PFSK-1 (cell line): ENCODE results near the gene ASMTL. TPM values are rescaled to one million over a fixed set of nuclear protein-coding genes. Genes with fewer than 3 reads are reported as not detected.

Source experiments
- FOXP2 ChIP-seq: optimal IDR thresholded peaks from 2 replicates; pipeline ENCODE3; 2011; ENCODE audit warnings: borderline replicate concordance, control low read depth, inconsistent platforms; ENCODE audit not compliant: insufficient read depth; ENCODE audit errors: extremely low read length, extremely low read depth
- POLR2AphosphoS5 ChIP-seq: IDR thresholded peaks from 2 replicates; pipeline ENCODE4 v1.6.1; 2012; ENCODE audit warnings: low read depth, mild to moderate bottlenecking, control low read depth, low read length, moderate library complexity
- REST ChIP-seq, 2 experiments: IDR thresholded peaks; 2 replicates each; pipeline versions ENCODE4 v1.6.1 to v1.8.0; 2011 to 2012; ENCODE audit warnings: low read depth in 2 of 2, low read length in 2 of 2, control low read depth in 1 of 2, inconsistent platforms in 1 of 2, mild to moderate bottlenecking in 1 of 2, moderate library complexity in 1 of 2; ENCODE audit not compliant: insufficient read depth in 1 of 2
- SIN3A ChIP-seq: IDR thresholded peaks from 2 replicates; pipeline ENCODE4 v1.6.1; 2012; ENCODE audit warnings: mild to moderate bottlenecking, low read length, moderate library complexity, borderline replicate concordance; ENCODE audit not compliant: insufficient read depth
- TAF1 ChIP-seq: IDR thresholded peaks from 2 replicates; pipeline ENCODE4 v1.6.1; 2012; ENCODE audit warnings: low read length, control low read depth, borderline replicate concordance; ENCODE audit not compliant: insufficient read depth
- polyA plus RNA-seq: library from polyadenylated mRNA; unstranded; fragments of >200 nt; gene quantifications from one replicate; pipeline ENCODE4 v1.2.1, GENCODE V29; 2012; ENCODE audit warnings: low read depth, missing spikeins; ENCODE audit not compliant: insufficient read length

Gene ASMTL
- 53.8 TPM for polyA plus RNA-seq

- TF ChIP-seq REST (IDR thresholded peaks at IDR 0.05; ENCODE audit: insufficient read depth in 1 of 2, low read depth in 2 of 2, low read length in 2 of 2), result peak; percentile 56 to 78; a peak in 3 of 4 replicates
- peak; percentile 93 for TF ChIP-seq POLR2AphosphoS5
- TF ChIP-seq TAF1, result peak; percentile 98
- TF ChIP-seq FOXP2, result no peak
- peak; percentile 66; the same call in 1 of the 2 replicates for TF ChIP-seq SIN3A
These were observed at the start of gene ASMTL for GRCh38 chrX:1452516-1453394. Gene ASMTL, minus strand, starts transcription at chrX:1452909. Its CDS starts 69 bp downstream, at chrX:1452840.

GRCh38 chrX:1502241-1502640 is 49.5 kb upstream of the ASMTL start:
- TF ChIP-seq FOXP2 (no peak), TAF1 (no peak)

GRCh38 chrX:1500701-1501624 is 48.3 kb upstream of the ASMTL start:
- TF ChIP-seq SIN3A (no peak), TAF1 (no peak), FOXP2 (no peak), POLR2AphosphoS5 (no peak)

- TF ChIP-seq REST (IDR thresholded peaks at IDR 0.05; ENCODE audit: insufficient read depth in 1 of 2, low read depth in 2 of 2, low read length in 2 of 2), result no peak
- TF ChIP-seq POLR2AphosphoS5, result no peak
- no peak for TF ChIP-seq SIN3A
- TF ChIP-seq FOXP2, result no peak
- TF ChIP-seq TAF1, result no peak
These were observed 43.4 kb upstream of the ASMTL start for GRCh38 chrX:1496076-1496475.

- TF ChIP-seq SIN3A (no peak), TAF1 (no peak), POLR2AphosphoS5 (no peak), FOXP2 (no peak), REST (IDR thresholded peaks at IDR 0.05; ENCODE audit: insufficient read depth in 1 of 2, low read depth in 2 of 2, low read length in 2 of 2) (no peak)
These were observed 41.3 kb upstream of the ASMTL start for GRCh38 chrX:1493877-1494510.
